Tibial nerve (tissue), 4 donors: ENCODE data around the gene DLX3. TPM values are rescaled to one million over a fixed set of nuclear protein-coding genes. Genes with fewer than 3 reads are reported as not detected.

ENCODE experiments used
- DNase-seq, 2 donors: peaks; one replicate each; pipeline ENCODE4 v3.0.0-alpha.2; 2019; ENCODE audit warnings: low spot score in 2 of 2
- H3K27ac ChIP-seq, 4 donors: fragments of 200-600 bp; sonication (generic) in 3 of 4; one replicate each; pipeline ENCODE4 v1.5.1; 2017 to 2019; ENCODE audit warnings: mild to moderate bottlenecking in 1 of 4
- H3K27me3 ChIP-seq, 2 donors: fragments of 200-600 bp; sonication (generic) in 1 of 2; one replicate each; pipeline versions ENCODE4 v1.5.1 to v1.6.0; 2017 to 2019
- H3K36me3 ChIP-seq, 3 donors: fragments of 200-600 bp; sonication (generic); one replicate each; pipeline ENCODE4 v1.5.1; 2018 to 2019
- H3K4me1 ChIP-seq, 4 donors: fragments of 200-600 bp; sonication (generic) in 3 of 4; one replicate each; pipeline ENCODE4 v1.5.1; 2017 to 2019
- H3K4me3 ChIP-seq, 4 donors: fragments of 200-600 bp; sonication (generic) in 3 of 4; one replicate each; pipeline ENCODE4 v1.5.1; 2017 to 2019; ENCODE audit warnings: mild to moderate bottlenecking in 1 of 4, moderate library complexity in 1 of 4
- H3K9me3 ChIP-seq, 4 donors: fragments of 200-600 bp; sonication (generic) in 3 of 4; one replicate each; pipeline ENCODE4 v1.5.1; 2017 to 2019
- CTCF ChIP-seq, 5 experiments: fragments of 200-600 bp in 3 of 5; fragments of 450-650 bp in 2 of 5; sonication (generic) in 3 of 5; IDR thresholded peaks; one replicate each; pipeline ENCODE4 v1.5.1; 2016 to 2019; ENCODE audit warnings: antibody characterized with exemption in 5 of 5, mild to moderate bottlenecking in 3 of 5, moderate library complexity in 2 of 5
- EP300 ChIP-seq, 2 donors: sonication (generic); formaldehyde crosslinking; IDR thresholded peaks; one replicate each; pipeline ENCODE4 v1.6.1; 2017; ENCODE audit warnings: antibody characterized with exemption in 2 of 2, mild to moderate bottlenecking in 1 of 2
- POLR2A ChIP-seq, 2 donors: fragments of 450-650 bp; IDR thresholded peaks; one replicate each; pipeline ENCODE4 v1.6.1; 2017; ENCODE audit warnings: antibody characterized with exemption in 2 of 2, mild to moderate bottlenecking in 2 of 2, moderate library complexity in 2 of 2
- WGBS, 2 donors: methylation state at CpG; one replicate each; pipeline ENCODE4 v1.1.5; 2018; 5-methylcytosine and 5-hydroxymethylcytosine counted together
- total RNA-seq, 4 donors: library from RNA; depleted of rRNA; stranded (reverse); fragments of >200 nt; gene quantifications; one replicate each; pipeline ENCODE4 v1.1.0, GENCODE V29; 2016

The DLX3 gene
- total RNA-seq, 4 donors from 2014 or later: 0.30 TPM; not detected in 3

- Histone ChIP-seq H3K36me3 (no peaks in the 10 kb centered on the region), H3K27ac (no peak overlapping the region), H3K4me1 (no peaks in the 10 kb centered on the region), H3K9me3 (peaks cover 0 to 47% (median 0%) of the 10 kb centered on the region in 4 donors), H3K27me3 (peaks cover 0 to 38% of the 10 kb centered on the region in 2 donors), H3K4me3 (no peak overlapping the region)
- no peak for TF ChIP-seq CTCF (IDR thresholded peaks at IDR 0.05)
- TF ChIP-seq POLR2A (IDR thresholded peaks at IDR 0.05): no peak
- TF ChIP-seq EP300 (IDR thresholded peaks at IDR 0.05): no peak
- WGBS, 2 donors: 56 to 89% methylated on average over 2 of the region's 2 CpGs
- DNase-seq: no peak
Measured at GRCh38 chr17:50009282-50009681, 14.3 kb upstream of the DLX3 start.

- Histone ChIP-seq H3K27ac (no peak overlapping the region), H3K27me3 (peaks cover 0 to 78% of the 10 kb centered on the region in 2 donors), H3K4me1 (no peaks in the 10 kb centered on the region), H3K4me3 (no peak overlapping the region), H3K9me3 (peaks cover 0 to 3% (median 0%) of the 10 kb centered on the region in 4 donors), H3K36me3 (no peaks in the 10 kb centered on the region)
- WGBS, 2 donors: 54 to 58% methylated on average over 4 of the region's 4 CpGs
- TF ChIP-seq CTCF (IDR thresholded peaks at IDR 0.05): no peak
- no peak for TF ChIP-seq POLR2A (IDR thresholded peaks at IDR 0.05)
- TF ChIP-seq EP300 (IDR thresholded peaks at IDR 0.05): no peak
- no peak for DNase-seq
Measured at GRCh38 chr17:50003911-50004310, 8.9 kb upstream of the DLX3 start.

- 58 to 60% methylated on average over 11 of the region's 11 CpGs for WGBS, 2 donors
- TF ChIP-seq EP300 (IDR thresholded peaks at IDR 0.05) (no peak), POLR2A (IDR thresholded peaks at IDR 0.05) (no peak), CTCF (IDR thresholded peaks at IDR 0.05) (no peak)
- H3K4me1 ChIP-seq: peaks cover 0 to 36% (median 13%) of the 10 kb centered on the region in 4 donors
- H3K4me3 ChIP-seq: no peak overlapping the region
- no peak for DNase-seq
- H3K36me3 ChIP-seq: no peaks in the 10 kb centered on the region
- no peaks in the 10 kb centered on the region for H3K9me3 ChIP-seq
- H3K27ac ChIP-seq: no peak overlapping the region
- peaks cover 0 to 93% of the 10 kb centered on the region in 2 donors for H3K27me3 ChIP-seq
Measured at GRCh38 chr17:49998836-49999511, 4.0 kb upstream of the DLX3 start.

- 23 to 38% methylated on average over 13 to 20 of the region's 20 CpGs for WGBS, 2 donors
- H3K27ac ChIP-seq: no peak overlapping the region
- H3K4me3 ChIP-seq: no peak overlapping the region
- no peaks in the 10 kb centered on the region for H3K36me3 ChIP-seq
- peaks cover 0 to 46% (median 17%) of the 10 kb centered on the region in 4 donors for H3K4me1 ChIP-seq
- DNase-seq: peak; percentile 24 to 61
- no peaks in the 10 kb centered on the region for H3K9me3 ChIP-seq
- no peak for TF ChIP-seq POLR2A (IDR thresholded peaks at IDR 0.05)
- peak; percentile 84 to 97 (median 91) for TF ChIP-seq CTCF (IDR thresholded peaks at IDR 0.05)
- H3K27me3 ChIP-seq: peaks cover 0 to 94% of the 10 kb centered on the region in 2 donors
Measured at GRCh38 chr17:49997773-49998703, 3.0 kb upstream of the DLX3 start.

GRCh38 chr17:49997301-49997650, 2.3 kb upstream of the DLX3 start:
- Histone ChIP-seq H3K27me3 (peaks cover 0 to 95% of the 10 kb centered on the region in 2 donors), H3K4me3 (peak overlapping the region in 2 of 4 donors; percentile 40 to 50), H3K27ac (no peak overlapping the region), H3K9me3 (no peaks in the 10 kb centered on the region), H3K36me3 (no peaks in the 10 kb centered on the region), H3K4me1 (peaks cover 0 to 47% (median 20%) of the 10 kb centered on the region in 4 donors)
- 19 to 24% methylated on average over 6 of the region's 6 CpGs for WGBS, 2 donors
- no peak for DNase-seq
- TF ChIP-seq POLR2A (IDR thresholded peaks at IDR 0.05) (no peak), CTCF (IDR thresholded peaks at IDR 0.05) (no peak), EP300 (IDR thresholded peaks at IDR 0.05) (no peak)
